GM21515 (cell line): ENCODE data around the gene SPINK2.

ENCODE experiments used
- ATAC-seq: cut with Tn5 transposase; IDR thresholded peaks from one replicate; pipeline ENCODE4 v1.9.1; 2021; ENCODE audit not compliant: unreplicated experiment

Gene SPINK2

DNA sequence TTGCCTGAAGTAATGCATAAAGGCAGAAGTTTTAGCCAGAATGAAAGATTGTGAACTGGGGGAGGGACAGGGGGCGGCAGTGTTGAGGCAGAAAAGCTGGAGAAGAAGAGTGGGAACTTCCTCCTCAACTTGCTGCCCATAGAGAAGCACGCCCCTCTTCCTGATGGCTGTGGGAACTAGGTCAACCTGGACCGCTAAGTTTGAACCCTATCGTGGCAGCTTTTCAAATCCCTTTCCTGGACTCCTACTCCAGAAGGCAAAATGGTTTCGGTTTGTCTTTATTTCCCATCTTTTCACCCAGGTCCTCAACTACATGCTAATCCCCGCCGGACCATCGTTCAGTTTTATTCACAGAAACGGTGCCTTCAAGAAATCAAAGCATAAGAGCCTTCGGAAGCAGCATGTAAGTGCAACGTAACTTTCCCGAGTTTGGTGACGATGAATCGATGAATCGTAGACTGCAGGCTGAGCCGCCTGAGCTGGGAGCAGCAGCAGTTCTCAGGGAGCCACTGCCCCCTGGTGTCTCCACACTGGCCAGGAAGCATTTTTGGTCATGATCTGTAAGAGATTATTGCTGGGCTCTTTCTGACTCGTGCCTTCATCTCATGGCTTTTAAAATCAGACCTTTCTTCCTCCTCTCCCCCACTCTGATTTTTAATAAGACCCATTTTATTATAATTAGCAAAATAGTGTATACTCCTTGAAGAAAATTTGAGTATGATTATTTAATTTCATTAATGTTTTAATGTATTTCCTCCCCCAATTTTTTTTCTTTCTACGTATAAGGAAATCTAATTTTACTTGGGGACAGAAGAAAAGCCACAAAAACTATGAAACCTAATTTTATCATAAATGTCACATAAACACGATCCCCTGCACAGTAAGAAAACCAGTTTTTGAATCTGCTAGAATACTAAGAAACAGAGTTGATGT lies 21.4 kb downstream of the SPINK2 start:
- ATAC-seq = peak; percentile 94

DNA sequence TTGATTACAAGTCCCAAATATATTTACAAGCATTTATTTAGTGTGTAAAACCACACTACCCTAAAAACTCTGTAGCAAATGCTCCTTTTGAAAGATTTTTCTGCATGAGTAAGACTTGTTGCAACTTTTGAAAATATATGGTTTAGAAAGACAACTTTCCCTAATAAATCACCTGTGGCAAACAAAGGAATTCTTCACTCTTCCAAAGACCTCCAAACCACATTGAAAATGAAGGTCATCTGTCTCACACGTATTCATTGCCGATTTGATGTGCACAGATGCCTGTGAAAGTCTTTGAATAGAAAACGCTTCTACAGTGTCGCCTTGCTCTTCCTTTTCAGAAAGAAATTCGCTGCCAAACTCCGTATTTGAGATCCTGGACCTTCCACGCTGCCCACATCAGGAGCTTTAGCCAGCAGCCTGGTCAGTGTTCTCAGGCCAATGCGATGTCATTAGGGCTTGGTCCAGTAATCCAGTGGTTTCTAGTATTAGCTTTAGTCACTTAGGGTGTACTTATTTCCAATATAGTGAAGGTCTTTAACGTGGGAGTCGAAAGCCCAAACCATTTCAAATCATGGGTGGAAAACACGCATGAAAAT lies 22.2 kb downstream of the SPINK2 start:
- no peak for ATAC-seq

DNA sequence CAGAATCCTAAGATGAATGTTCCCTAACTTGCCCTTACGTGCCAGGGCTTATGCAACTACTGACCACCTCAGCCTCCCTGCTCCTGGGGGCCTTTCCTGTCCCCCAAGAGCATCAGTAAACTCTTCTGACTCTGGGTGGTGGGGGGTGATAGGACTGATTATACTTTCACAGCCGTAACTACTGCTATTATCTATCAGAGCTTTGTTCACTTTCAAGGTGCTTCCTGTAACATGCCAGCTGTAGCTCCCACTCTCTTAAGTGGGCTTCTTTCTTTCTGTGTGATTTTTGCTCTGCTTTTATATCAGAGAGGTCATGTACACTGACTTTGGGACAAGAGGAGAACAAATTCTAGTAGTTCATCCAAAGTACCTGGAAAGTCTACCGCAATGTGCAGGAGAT lies 25.3 kb downstream of the SPINK2 start:
- ATAC-seq = no peak

DNA sequence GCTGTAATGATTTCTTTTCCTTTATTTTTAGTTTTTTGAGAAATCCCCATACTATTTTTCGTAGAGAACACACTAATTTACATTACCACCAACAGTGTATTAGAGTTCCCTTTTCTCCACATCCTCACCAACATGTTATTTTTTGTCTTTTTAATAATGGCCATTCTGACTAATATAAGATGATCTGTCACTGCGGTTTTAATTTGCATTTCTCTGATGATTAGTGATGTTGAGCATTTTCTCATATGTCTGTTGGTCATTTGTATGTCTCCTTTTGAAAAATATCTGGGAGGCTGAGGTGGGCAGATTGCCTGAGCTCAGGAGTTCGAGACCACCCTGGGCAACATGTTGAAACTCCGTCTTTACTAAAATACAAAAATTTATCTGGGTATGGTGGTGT lies 30.2 kb downstream of the SPINK2 start:
- no peak for ATAC-seq

DNA sequence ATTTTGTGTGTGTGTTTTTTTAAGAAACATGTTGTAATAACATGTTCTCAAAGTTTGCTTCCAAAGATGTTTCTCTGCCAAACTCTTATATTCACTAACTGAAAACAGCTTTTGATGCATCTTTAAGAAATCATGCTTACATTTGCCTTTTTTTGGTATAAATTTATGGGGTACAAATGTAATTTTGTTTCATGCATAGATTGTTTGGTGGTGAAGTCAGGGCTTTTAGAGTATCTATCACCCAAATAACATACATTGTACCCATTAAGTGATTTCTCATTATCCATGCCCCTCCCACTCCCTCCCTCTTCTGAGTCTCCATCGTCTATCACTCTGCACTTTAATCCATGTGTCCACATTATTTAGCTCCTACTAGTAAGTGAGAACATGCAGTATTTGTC lies 30.8 kb downstream of the SPINK2 start:
- ATAC-seq = no peak

DNA sequence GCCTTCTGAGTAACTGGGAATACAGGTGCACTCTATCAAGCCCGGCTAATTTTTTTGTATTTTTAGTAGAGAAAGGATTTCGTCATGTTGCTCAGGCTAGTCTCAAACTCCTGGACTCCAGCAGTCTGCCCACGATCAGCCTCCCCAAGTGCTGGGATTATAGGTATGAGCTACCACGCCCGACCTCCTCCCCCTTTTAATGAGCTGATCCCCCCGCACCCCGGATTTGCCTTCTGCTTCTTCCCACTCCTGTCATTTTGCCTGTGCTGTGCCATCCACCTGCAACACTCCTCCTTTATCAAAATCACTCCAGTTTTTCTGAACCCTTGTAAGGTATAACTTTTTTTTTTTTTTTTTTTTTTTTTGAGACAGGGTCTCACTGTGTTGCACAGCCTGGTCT lies 33.4 kb downstream of the SPINK2 start:
- no peak for ATAC-seq

DNA sequence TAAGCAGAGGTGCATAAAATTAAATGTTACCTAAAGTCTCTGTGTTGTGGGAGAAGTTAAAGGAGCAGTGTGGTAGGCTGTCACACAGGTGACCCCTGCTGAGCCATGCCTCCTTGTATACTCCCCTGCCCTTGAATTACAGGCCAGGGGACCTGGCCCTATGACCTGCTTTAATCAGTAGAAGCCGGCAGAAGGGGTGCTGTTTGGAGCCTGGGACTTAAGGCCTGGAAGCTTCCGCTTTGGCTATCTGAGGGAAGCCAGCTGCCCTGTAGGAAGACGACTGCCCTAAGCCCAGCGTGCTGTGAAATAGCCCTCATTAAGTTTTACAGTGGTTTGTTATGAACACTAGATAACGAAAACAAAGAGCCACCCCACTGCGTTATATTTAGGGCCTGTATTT lies 34.1 kb downstream of the SPINK2 start:
- no peak for ATAC-seq

DNA sequence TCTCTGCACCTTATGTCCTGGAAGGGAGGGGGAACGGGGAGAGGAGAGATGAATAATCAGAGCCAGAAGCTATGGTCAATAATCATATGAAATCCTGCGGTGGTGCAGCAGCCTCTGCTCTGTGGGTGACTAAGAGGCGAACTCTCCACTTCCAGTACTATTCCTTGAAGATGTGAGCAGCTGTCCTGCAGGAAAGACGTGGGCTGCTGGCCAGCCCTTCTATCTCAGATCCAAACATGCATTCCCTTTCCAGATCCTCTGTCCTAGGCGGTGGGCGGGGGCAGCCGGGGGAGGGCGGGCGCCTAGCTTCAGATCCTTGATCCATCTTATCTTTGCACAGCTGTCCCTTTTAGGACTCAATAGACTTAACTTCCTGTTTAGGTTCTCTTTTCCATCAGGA lies 34.5 kb downstream of the SPINK2 start:
- no peak for ATAC-seq

DNA sequence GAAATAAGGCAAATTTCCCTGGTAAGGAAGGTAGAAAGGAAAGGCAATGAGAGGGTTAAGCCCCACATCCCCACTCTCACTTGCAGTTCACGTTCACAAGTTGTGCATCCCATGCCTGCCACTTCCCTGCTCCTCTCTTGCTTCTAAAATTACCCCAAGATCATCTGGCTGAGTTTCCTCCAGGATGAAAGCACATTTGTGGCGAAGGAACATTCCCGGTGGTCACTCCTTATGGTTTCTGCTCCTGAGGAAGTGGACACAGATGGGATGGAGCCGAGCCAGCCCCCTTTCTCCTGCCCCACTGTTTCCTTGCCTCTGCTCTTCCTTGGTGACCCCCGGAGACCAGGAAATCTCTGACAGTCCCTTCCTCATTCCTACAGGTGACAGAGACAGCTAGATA lies 37.5 kb downstream of the SPINK2 start:
- no peak for ATAC-seq

DNA sequence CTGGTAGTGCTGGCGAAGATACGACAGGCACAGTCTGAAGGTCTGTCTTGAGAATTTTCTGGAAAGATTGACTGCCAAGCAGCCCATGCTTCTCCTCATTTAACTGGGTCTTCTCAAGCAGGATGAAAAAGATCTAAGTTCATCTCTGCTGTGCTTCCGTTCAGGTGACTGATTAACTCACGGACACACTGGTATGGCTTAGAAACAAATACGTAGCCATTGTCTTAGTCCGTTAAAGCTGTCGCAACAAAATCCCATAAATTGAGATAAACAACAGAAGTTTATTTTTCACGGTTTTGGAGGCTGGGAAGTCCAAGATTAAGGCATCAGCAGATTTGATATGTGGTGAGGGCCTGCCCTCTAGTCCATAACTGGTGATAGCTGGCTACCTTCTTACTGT lies 39.5 kb downstream of the SPINK2 start:
- no peak for ATAC-seq

DNA sequence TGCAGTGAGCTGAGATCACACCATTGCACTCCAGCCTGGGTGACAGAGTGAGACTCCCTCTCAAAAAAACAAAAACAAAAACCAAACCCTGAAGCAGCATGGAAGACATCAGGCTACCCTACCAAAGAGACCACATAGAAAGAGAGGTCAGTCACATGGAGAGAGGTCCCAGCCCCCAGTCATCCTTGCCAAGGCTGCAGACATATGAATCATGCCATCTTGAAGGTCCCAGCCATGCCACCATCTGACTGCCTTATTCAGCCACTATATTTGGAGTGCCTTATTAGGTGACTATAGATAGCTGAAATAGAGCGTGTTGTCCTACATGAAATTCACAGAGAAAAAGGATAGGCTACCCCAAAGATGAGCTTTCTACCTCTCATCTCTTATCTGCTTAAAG lies 48.2 kb downstream of the SPINK2 start:
- ATAC-seq = no peak

DNA sequence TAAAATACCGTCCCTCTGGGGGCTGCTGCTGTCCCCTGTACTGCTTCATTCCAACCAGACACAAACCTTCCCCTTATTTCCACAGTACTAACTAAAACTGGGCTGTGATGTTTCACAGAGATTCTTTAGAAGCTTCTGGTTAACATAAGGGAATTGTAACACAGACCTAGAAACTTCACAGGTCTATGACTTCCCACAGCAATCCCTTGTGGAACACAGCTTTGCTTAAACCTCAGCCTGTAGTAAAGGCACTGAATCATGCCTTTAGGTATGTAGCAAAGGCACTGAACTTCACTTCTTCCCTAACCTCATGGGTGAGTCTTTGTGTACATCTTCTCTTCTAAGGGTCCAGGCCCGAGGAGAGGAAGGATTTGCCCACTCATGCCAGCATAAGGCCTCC lies 49.4 kb downstream of the SPINK2 start:
- no peak for ATAC-seq

DNA sequence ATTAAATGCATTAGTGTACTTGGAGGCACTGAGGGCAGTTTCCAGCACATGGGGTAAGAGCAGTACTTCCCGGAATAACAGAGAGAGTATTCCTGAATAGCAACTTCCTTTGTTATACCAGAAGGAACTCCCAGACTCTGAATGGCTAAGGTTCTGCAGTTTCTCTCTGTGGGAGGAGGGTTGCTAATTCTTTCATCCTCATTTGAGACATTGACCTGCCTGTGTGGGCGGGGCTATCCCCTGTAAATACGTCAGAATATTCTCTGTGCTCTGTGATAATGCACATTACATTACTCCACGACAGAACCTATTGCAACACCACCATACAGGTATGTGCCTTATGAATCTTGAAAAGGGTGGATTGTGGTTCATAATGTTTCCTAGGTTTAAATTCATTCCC lies 52.7 kb downstream of the SPINK2 start:
- ATAC-seq = no peak

DNA sequence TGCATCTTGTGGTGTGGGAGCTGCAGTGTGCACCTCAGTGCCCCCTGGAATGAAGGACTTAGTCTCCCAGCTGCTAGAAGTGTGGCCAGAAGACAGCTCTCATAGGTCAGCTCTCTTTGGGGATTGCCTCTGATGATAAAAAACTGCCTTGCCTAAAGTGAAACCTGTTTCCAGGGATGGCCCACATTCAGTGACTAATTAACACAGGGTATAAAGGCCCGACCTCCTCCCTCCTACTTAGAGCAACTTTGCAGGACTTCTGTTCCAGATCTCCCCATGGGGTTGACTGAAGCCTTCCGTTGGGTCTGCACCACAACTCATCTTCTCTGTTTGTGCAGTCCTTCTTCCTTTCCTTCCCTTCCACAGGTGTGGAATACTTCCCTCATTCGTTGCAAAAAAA lies 53.2 kb downstream of the SPINK2 start:
- ATAC-seq = no peak

DNA sequence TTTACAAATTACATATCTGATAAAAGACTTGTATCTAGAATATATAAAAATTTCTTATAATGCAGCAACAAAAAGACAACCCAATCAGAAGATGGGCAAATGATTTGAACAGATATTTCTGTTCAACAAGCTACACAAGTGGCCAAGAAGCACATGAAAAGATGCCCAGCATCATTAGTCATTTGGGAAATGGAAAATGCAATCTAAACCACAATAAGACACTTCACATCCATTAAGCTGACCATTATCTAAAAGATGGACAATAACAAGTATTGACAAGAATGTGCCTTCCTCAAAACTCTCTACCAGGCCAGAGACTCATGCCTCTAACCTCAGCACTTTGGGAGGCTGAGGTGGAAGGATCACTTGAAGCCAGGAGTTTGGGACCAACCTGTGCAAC lies 53.9 kb downstream of the SPINK2 start:
- ATAC-seq = no peak

DNA sequence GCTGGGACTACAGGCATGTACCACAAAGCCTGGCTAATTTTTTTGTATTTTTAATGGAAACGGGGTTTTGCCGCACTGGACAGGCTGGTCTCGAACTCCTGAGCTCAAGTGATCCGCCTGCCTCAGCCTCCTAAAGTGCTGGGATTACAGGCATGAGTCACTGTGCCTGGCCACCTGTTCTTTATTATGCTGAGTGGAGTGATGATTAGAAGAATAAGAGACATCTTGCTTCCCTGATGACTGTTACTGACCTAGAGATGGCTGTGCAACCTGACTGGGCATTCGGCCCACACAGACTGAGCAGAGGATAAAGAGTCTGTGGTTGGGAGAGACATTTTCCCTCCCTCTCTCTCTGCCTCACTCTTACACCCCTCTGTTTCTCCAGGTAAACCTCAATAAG lies 56.7 kb downstream of the SPINK2 start:
- no peak for ATAC-seq

DNA sequence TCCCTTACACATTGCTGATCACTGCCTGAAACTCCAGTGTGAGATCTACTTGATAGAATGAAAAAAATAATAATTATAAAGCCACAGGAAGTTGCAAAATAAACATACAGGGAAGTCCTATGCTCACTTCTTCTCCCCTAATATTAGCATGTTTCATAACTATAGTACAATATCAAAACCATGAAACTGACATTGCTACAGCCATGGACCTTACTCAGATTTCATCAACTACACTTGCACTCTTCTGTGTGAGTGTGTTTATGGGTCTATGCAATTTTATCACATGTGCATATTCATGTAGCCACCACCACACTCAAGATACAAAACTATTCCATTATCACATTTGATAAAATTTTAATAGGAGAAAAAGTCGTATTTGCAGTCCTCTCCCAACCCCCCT lies 57.3 kb downstream of the SPINK2 start:
- ATAC-seq = no peak

DNA sequence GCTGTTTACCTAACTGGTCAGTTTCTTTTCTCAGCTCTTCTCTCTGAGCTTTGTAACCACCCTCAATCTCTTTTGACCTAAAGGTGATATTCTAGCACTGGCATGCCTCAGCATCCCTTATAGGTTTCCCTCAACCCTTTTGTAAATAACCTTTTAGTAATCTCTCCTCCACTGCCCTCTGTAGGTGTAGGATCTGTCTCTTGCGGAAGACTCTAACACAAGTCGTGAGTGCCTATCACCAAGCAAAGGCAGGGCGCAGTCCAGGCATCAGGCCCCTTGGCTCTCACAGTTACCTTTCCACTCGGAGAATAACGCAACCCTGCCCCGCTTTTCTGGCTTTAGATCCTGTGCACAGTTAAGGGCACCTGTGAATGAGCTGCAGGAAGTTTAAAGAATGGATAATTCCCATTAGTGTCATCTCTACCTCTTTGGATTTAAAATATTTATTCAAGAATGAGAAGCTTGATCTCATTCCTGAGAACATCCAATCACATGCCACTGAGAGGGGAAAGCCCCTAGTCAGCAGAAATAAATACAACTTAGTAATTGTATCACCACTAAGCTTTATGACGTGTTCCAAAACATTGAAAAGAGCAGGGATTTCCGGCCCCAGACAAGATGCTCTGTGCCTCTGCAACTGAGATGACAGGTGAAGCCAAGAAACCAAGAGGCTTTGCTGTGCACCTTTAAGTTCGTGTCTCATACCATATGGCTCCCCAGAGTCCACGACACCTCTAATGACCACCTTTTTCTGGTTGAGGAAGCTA lies 58.8 kb downstream of the SPINK2 start:
- ATAC-seq = no peak

DNA sequence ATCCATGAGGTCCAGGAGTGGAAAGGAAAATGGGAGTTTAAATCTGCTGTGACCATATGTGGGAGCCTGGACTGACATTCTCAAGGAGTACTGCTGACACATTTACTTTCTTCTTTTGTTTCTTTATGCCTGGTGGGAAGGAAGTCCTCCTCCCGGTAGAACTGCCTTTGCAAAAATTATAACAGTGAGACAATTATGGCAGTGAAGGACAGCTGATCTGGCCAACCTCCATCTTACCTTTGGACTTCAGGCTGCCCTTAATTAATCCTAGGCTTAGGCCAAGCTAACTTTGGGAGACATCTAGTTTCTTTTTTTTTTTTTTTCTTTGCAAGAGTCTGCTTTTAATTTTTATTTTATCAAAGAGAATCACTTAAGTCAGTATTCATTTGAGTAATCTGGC lies 61.3 kb downstream of the SPINK2 start:
- ATAC-seq = no peak
